GM19455 (cell line): ENCODE data around the gene PHRF1.

Experiments
- ATAC-seq: cut with Tn5 transposase; IDR thresholded peaks from one replicate; pipeline ENCODE4 v1.9.1; 2021; ENCODE audit not compliant: unreplicated experiment

The PHRF1 gene

GRCh38 chr11:613369-613968 lies 37.2 kb downstream of the PHRF1 start:
- ATAC-seq, result no peak

- ATAC-seq, result no peak
Observed at GRCh38 chr11:614021-614622, 37.9 kb downstream of the PHRF1 start.

GRCh38 chr11:614623-615503 lies 38.6 kb downstream of the PHRF1 start:
- ATAC-seq, result no peak

GRCh38 chr11:615504-616319 lies 39.4 kb downstream of the PHRF1 start, which contains the start of gene IRF7:
Gene IRF7 (minus strand): TSS chr11:615950. CDS start chr11:615364, 586 bp downstream.
- peak; percentile 68 for ATAC-seq

GRCh38 chr11:616320-617198 lies 40.3 kb downstream of the PHRF1 start:
- ATAC-seq, result no peak

- ATAC-seq, result no peak
Observed at GRCh38 chr11:617199-617911, 41.1 kb downstream of the PHRF1 start.

- ATAC-seq, result no peak
Observed at GRCh38 chr11:617912-618682, 41.8 kb downstream of the PHRF1 start.

GRCh38 chr11:618856-619627 lies 42.8 kb downstream of the PHRF1 start:
- ATAC-seq, result no peak

- ATAC-seq, result no peak
Observed at GRCh38 chr11:619628-620050, 43.4 kb downstream of the PHRF1 start.

- ATAC-seq, result no peak
Observed at GRCh38 chr11:620201-620600, 43.9 kb downstream of the PHRF1 start.

GRCh38 chr11:620935-621814 lies 44.9 kb downstream of the PHRF1 start:
- ATAC-seq, result no peak

GRCh38 chr11:621838-622237 lies 45.6 kb downstream of the PHRF1 start:
- no peak for ATAC-seq

- ATAC-seq, result no peak
Observed at GRCh38 chr11:623349-623869, 47.1 kb downstream of the PHRF1 start.

- ATAC-seq, result no peak
Observed at GRCh38 chr11:623999-624704, 47.9 kb downstream of the PHRF1 start.

GRCh38 chr11:624705-625635 lies 48.7 kb downstream of the PHRF1 start, which contains the start of gene CDHR5:
Gene CDHR5 (minus strand): TSS chr11:624955. CDS start chr11:624902, 53 bp downstream.
- no peak for ATAC-seq
